HT-29 (cell line): Measurements from ENCODE around the gene GALNT12. TPM values are rescaled to one million over a fixed set of nuclear protein-coding genes. Genes with fewer than 3 reads are reported as not detected.

Experiments
- DNase-seq: peaks from one replicate; pipeline ENCODE4 v3.0.0-alpha.2; 2015; ENCODE audit warnings: low spot score
- total RNA-seq: library from RNA; depleted of rRNA; stranded (reverse); fragments of >200 nt; shearing (Covaris generic); gene quantifications from 2 replicates; pipeline ENCODE4 v1.2.3, GENCODE V29; 2014

The GALNT12 gene
- total RNA-seq, 1 experiment from 2014 or later, result 53.2 TPM

- DNase-seq, result no peak
Measured at GRCh38 chr9:98880311-98881015, 73.0 kb downstream of the GALNT12 start.

DNA sequence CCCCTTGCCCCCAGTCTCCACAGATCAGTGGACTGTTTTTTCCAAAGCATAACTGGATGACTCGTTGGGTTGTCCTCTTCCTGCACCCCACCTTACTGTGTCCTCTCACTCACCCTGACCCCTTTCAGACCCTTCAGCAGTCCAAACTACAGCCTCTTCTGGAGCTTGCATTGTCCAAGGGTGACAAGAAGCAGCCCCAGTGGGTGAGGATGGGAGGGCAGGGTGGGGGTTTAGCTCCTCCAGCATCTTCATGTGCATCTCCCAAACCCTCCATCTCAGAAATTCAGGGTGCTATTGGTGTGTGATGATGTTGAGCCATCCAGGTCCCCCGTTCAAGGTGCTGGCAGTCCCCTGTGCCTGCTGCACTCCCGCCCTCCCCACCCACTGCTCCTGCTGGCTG is 73.9 kb downstream of the GALNT12 start:
- DNase-seq, result no peak

DNA sequence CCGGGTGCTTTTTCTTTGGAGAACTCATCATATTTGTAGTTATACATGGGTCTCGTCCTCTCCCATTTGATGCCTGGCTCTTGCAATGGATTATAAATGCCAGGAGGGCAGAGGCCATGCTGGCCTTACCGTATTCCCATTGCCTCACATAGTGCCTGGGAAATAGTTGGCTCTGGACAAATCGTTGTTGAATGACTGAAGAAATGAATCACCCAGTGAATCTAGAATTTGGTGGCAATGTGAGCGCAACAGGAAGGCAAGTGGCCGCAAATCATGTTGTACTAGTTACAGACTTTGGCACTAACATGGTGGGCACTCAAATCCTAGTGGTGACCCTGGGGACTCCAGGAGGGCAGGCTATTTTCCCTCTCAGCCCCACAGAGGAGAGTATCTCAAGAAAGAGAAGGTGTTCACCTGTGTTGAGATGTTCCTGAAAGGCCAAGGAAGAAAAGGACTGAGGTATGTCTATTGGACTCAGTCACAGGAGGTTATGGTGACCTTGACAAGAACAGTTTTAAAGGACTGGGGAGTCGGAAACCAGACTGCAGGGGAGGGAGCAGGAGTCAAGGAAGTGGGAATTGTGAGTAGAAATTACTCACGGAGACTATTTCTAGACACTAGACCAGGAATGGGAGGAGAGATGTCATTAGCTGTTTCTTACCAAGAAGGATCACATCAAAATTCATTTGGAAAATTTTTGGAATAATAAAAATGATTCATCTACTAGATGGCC is 74.5 kb downstream of the GALNT12 start:
- DNase-seq, result no peak

DNA sequence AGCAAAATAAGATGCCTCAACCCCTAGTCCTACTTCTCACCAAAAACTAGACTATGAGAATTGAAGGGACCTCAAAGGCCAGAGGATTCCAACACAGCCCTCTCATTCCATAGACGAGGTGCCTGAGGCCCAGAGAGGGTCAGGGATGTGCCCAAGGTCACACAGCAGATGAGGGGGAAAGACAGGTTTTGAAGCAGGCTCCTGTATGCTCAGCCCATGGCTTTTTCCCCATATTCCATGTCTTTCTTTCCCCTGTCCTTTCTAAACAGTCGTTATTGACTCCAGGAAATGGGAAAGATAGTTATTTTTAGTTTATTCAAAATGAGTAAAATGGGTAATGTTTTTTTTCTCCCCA is 75.1 kb downstream of the GALNT12 start:
- DNase-seq, result no peak

DNA sequence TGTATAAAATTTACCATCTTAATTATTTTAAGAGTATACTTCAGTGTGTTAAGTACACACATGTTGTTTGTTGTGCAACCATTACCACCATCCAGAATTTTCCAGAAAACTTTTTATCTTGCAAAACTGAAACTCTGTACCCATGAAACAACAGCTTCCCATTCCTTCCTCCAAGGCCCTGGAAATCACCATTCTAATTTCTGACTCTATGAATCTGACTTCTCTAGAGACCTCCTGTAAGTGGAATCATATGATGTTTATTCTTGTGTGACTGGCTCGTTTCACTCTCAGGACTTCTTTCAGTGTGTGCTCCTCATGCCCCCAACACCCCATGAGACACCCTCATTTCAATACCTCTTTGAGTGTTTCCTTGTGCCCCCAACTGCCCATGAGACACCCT is 75.8 kb downstream of the GALNT12 start:
- DNase-seq, result no peak

GRCh38 chr9:98884849-98885248 is 77.4 kb downstream of the GALNT12 start:
- DNase-seq, result no peak

DNA sequence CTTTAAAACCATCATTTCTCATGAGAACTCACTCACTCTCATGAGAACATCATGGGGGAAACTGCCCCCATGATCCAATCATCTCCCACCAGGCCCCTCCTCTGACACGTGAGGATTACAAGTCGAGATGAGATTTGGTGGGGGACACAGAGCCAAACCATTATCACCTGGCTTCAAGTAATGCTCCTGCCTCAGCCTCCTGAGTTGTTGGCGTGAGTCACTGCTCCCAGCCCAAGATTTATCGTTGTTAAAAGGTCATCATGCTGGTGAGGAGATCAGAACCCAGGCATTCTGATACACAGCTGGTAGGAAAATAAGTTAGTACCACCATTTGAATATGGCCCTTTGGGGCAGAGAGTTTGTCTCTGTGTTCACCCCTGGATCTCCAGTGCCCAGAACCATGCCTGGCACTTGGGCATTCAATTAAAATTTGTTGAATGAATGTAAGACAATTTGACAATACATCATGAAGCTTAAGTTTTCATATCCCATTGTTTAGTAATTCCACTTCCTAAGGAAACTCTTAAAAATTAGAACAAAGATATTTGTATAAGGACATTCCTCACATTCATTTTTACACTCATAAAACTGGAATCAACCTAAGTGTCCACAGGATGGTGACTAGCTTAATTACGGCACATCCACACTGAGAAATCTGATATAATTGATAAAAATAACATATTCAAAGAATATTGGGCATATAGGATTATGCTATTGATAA is 78.3 kb downstream of the GALNT12 start:
- no peak for DNase-seq

GRCh38 chr9:98886691-98887229 is 79.3 kb downstream of the GALNT12 start:
- DNase-seq, result no peak

- DNase-seq, result peak; percentile 13
Measured at GRCh38 chr9:98887918-98888510, 80.5 kb downstream of the GALNT12 start.

GRCh38 chr9:98888801-98889421 is 81.4 kb downstream of the GALNT12 start:
- DNase-seq, result no peak

DNA sequence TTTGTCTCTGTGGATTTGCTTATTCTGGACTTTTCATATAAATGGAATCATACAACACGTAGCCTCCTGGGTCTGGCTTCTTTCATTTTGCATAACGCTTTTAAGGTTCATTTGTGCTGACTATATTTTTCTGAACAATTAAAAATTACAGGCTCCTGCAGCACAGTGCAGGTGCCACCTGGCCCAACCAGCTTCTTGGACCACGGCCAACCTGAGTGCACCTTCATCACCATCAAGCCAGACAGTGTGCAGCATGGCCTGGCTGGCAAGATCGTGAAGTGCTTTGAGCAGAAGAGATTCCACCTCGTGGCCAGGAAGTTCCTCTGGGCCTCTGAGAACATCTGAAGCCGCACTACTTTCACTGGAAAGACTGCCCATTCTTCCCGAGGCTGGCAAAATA is 82.8 kb downstream of the GALNT12 start:
- no peak for DNase-seq

DNA sequence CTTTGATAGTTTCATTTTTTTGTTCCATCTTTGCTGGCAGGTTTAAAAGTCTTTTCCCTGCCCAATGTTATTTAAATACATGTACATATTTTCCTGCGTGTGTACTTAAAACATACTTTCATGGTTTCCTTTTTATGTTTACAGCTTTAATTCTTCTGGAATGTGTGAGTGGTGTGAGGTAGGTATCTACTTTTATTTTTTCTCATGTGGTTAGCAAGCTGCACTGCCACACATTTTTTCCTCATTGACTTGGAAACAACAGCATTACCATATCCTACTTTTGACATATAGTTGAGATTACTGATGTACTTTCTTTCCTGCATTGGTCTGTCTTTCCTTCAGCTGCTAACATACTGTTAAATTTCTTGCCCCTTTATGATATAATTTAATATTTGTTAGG is 84.8 kb downstream of the GALNT12 start:
- no peak for DNase-seq

GRCh38 chr9:98892690-98893089 is 85.2 kb downstream of the GALNT12 start:
- DNase-seq, result no peak

GRCh38 chr9:98894171-98894570 is 86.7 kb downstream of the GALNT12 start:
- no peak for DNase-seq

DNA sequence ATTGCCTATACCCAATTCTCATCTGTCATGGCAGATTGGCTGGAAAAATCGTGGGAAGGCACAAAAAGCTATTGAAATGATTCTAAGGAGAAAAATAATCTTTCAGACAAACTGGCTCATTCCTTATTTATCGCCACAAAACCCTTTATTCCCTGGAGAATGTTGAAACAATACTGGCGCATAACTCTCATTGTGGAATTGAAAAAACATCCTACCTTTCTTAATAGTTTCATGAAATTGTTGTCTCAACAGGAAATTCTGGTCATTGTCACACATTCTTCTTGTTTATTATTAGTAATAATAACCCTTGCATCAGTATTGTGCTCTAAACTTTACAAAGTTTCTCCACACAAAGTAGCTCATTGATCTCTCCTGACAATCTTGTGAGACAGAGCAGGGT is 87.3 kb downstream of the GALNT12 start:
- DNase-seq, result no peak

- DNase-seq, result no peak
Measured at GRCh38 chr9:98896632-98897031, 89.2 kb downstream of the GALNT12 start.

GRCh38 chr9:98897745-98898144 is 90.3 kb downstream of the GALNT12 start:
- DNase-seq, result peak; percentile 41

GRCh38 chr9:98899408-98900056 is 92.1 kb downstream of the GALNT12 start:
- DNase-seq, result no peak
